ENCODE measurements around the gene SBDS.
"Not testable (repeated sequence)": the region's sequence is repeated elsewhere in the genome, so short reads cannot be mapped to it uniquely, and the experiment has no call there.

SBDS gene

GRCh38 chr7:66978312-66978711 lies 17.1 kb downstream of the SBDS start:
- H3K27me3 ChIP-seq (replicated peaks; ENCODE audit: control insufficient read depth, insufficient read depth, low read length); H3K4me3 ChIP-seq (replicated peaks; ENCODE audit: low read depth, low read length); DNase-seq (ENCODE audit: extremely low read depth, insufficient read length); H3K36me3 ChIP-seq (ENCODE audit: control insufficient read depth, insufficient read depth, low read length): not testable (repeated sequence)

- Histone ChIP-seq H3K36me3 (ENCODE audit: control insufficient read depth, insufficient read depth, low read length) (no peaks in the 10 kb centered on the region), H3K4me3 (replicated peaks; ENCODE audit: low read depth, low read length) (no peak overlapping the region), H3K27me3 (replicated peaks; ENCODE audit: control insufficient read depth, insufficient read depth, low read length) (no peaks in the 10 kb centered on the region)
- DNase-seq (ENCODE audit: extremely low read depth, insufficient read length): no peak
- TF ChIP-seq CTCF (IDR thresholded peaks at IDR 0.05; ENCODE audit: insufficient read depth, low read length, poor library complexity, severe bottlenecking): no peak
These were observed 20.3 kb downstream of the SBDS start for GRCh38 chr7:66974986-66975590.

- no peaks in the 10 kb centered on the region for H3K36me3 ChIP-seq (ENCODE audit: control insufficient read depth, insufficient read depth, low read length)
- TF ChIP-seq CTCF (IDR thresholded peaks at IDR 0.05; ENCODE audit: insufficient read depth, low read length, poor library complexity, severe bottlenecking): no peak
- no peaks in the 10 kb centered on the region for H3K27me3 ChIP-seq (replicated peaks; ENCODE audit: control insufficient read depth, insufficient read depth, low read length)
- no peak overlapping the region for H3K4me3 ChIP-seq (replicated peaks; ENCODE audit: low read depth, low read length)
- DNase-seq (ENCODE audit: extremely low read depth, insufficient read length): no peak
These were observed 25.1 kb downstream of the SBDS start for GRCh38 chr7:66970310-66970709.

GRCh38 chr7:66969001-66969400 lies 26.4 kb downstream of the SBDS start:
- not testable (repeated sequence) for H3K36me3 ChIP-seq (ENCODE audit: control insufficient read depth, insufficient read depth, low read length); H3K27me3 ChIP-seq (replicated peaks; ENCODE audit: control insufficient read depth, insufficient read depth, low read length); H3K4me3 ChIP-seq (replicated peaks; ENCODE audit: low read depth, low read length); DNase-seq (ENCODE audit: extremely low read depth, insufficient read length)

GRCh38 chr7:66967029-66967428 lies 28.4 kb downstream of the SBDS start:
- H3K4me3 ChIP-seq (replicated peaks; ENCODE audit: low read depth, low read length): no peak overlapping the region
- no peak for TF ChIP-seq CTCF (IDR thresholded peaks at IDR 0.05; ENCODE audit: insufficient read depth, low read length, poor library complexity, severe bottlenecking)
- no peak for DNase-seq (ENCODE audit: extremely low read depth, insufficient read length)
- no peaks in the 10 kb centered on the region for H3K36me3 ChIP-seq (ENCODE audit: control insufficient read depth, insufficient read depth, low read length)
- H3K27me3 ChIP-seq (replicated peaks; ENCODE audit: control insufficient read depth, insufficient read depth, low read length): no peaks in the 10 kb centered on the region

GRCh38 chr7:66964411-66964810 lies 31.0 kb downstream of the SBDS start:
- DNase-seq (ENCODE audit: extremely low read depth, insufficient read length): no peak
- Histone ChIP-seq H3K4me3 (replicated peaks; ENCODE audit: low read depth, low read length) (no peak overlapping the region), H3K36me3 (ENCODE audit: control insufficient read depth, insufficient read depth, low read length) (peaks cover 3% of the 10 kb centered on the region), H3K27me3 (replicated peaks; ENCODE audit: control insufficient read depth, insufficient read depth, low read length) (no peaks in the 10 kb centered on the region)
- TF ChIP-seq CTCF (IDR thresholded peaks at IDR 0.05; ENCODE audit: insufficient read depth, low read length, poor library complexity, severe bottlenecking): no peak

- H3K36me3 ChIP-seq (ENCODE audit: control insufficient read depth, insufficient read depth, low read length): peaks cover 15% of the 10 kb centered on the region
- TF ChIP-seq CTCF (IDR thresholded peaks at IDR 0.05; ENCODE audit: insufficient read depth, low read length, poor library complexity, severe bottlenecking): no peak
- no peak for DNase-seq (ENCODE audit: extremely low read depth, insufficient read length)
These were observed 34.3 kb downstream of the SBDS start for GRCh38 chr7:66961096-66961495.

More at GRCh38 chr7:66961096-66961495, 34.3 kb downstream of the SBDS start:
- Histone ChIP-seq H3K27me3 (replicated peaks; ENCODE audit: control insufficient read depth, insufficient read depth, low read length) (no peaks in the 10 kb centered on the region), H3K4me3 (replicated peaks; ENCODE audit: low read depth, low read length) (no peak overlapping the region)

Measured in GM06990 (cell line).